Activated naive CD8-positive, alpha-beta T cell treated with anti-CD3 and anti-CD28 coated beads for 36 hours (primary cell): Measurements from ENCODE around the gene KLF1. TPM values are rescaled to one million over a fixed set of nuclear protein-coding genes. Genes with fewer than 3 reads are reported as not detected.
A peak's percentile ranks its signal among the peaks of the same experiment; 100 is the strongest.
"Not testable (repeated sequence)": the region's sequence is repeated elsewhere in the genome, so short reads cannot be mapped to it uniquely, and the experiment has no call there.

Experiments used
- DNase-seq: peaks from one replicate; pipeline ENCODE4 v3.0.0; 2021
- H3K27ac Mint-ChIP-seq: one replicate; pipeline ENCODE4 v1.8.0; 2022; ENCODE audit warnings: mild to moderate bottlenecking, moderate library complexity, mixed read lengths
- H3K27me3 Mint-ChIP-seq: one replicate; pipeline ENCODE4 v1.8.0; 2022; ENCODE audit warnings: mild to moderate bottlenecking, mixed read lengths
- H3K36me3 Mint-ChIP-seq: one replicate; pipeline ENCODE4 v1.8.0; 2021; ENCODE audit warnings: mild to moderate bottlenecking, mixed read lengths
- H3K4me1 Mint-ChIP-seq: one replicate; pipeline ENCODE4 v1.8.0; 2021; ENCODE audit warnings: mixed read lengths
- H3K4me3 Mint-ChIP-seq: one replicate; pipeline ENCODE4 v1.8.0; 2022; ENCODE audit warnings: mild to moderate bottlenecking, moderate library complexity, mixed read lengths
- H3K9me3 Mint-ChIP-seq: one replicate; pipeline ENCODE4 v1.8.0; 2022; ENCODE audit warnings: mixed read lengths
- total RNA-seq, 2 experiments: library from RNA; stranded (reverse); gene quantifications; one replicate each; pipeline ENCODE4 v1.2.3, GENCODE V29; 2021

Gene KLF1
- under 1 TPM; 0.34 to 0.39 TPM for total RNA-seq

DNA sequence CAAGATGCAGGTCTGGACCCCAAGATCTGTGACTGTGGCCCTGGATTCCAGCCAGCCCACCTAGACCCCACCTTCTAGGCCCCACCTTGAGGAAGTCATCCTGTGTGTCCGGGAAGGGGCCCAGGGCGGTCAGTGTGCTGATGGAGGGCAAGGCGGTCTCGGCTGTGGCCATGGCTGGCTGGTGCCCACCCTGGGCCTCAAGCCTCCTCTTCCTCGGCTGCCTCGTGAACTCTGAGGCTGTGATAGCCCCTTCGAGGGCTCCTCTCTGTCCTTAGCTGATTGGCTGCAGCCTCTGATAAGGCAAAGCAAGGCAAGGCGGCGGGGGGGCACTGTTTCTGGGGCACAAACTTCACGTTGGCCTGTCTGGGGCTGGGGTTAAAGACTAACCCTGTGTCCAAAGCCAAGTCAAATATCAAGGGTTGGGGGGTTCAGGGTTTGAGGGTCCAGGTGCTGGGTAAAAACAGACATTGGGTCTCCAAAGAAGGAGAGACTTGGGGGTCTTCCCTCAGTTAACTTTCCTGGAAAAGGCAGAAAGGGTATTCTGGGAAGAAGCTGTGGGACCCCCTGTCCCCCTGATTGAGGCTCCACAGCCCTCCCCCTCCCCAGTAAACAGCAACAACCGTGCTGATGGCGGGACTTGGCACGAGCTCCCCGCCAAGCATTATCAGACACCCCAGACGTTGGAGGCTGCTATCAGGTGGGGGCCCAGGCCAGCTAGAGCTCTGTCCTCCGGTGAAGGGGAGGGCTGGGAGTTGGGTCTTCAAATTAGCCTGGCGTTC is at the start of gene KLF1:
Gene KLF1, minus strand, starts transcription at position 233 of the 779 bp plus-strand sequence. Its CDS starts 61 bp downstream, at position 172.
- H3K27me3 Mint-ChIP-seq: no peaks in the 10 kb centered on the region
- H3K36me3 Mint-ChIP-seq: peaks cover 4% of the 10 kb centered on the region
- DNase-seq: no peak
- H3K27ac Mint-ChIP-seq: peak within 1 kb of the TSS; percentile 58
- peak within 1 kb of the TSS; percentile 64 for H3K4me3 Mint-ChIP-seq
- H3K9me3 Mint-ChIP-seq: peaks cover 4% of the 10 kb centered on the region
- peaks cover 27% of the 10 kb centered on the region for H3K4me1 Mint-ChIP-seq

DNA sequence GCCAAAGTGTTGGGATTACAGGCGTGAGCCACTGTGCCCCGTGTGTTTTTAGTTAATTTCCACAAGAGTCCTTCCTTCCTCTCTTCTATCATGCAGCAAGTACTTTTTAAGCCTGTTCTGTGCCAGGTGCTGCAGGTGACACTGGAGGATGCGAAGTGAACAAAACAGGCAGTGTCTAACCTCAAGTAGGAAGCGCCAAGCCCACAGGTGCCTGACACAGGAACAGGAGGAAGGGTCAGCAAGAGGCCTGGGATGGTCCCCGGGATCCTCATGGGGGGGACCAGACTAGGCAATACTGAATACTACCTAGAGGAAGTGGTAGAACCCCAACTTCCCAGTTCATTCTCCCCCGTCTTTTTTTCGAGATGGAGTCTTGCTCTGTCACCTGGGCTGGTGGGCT is 49.6 kb upstream of the KLF1 start:
- Mint-ChIP-seq H3K4me1 (peaks cover 46% of the 10 kb centered on the region), H3K36me3 (peaks cover 44% of the 10 kb centered on the region), H3K27me3 (no peaks in the 10 kb centered on the region), H3K4me3 (peak overlapping the region; percentile 23), H3K9me3 (no peaks in the 10 kb centered on the region), H3K27ac (peak overlapping the region; percentile 40)
- DNase-seq: no peak

DNA sequence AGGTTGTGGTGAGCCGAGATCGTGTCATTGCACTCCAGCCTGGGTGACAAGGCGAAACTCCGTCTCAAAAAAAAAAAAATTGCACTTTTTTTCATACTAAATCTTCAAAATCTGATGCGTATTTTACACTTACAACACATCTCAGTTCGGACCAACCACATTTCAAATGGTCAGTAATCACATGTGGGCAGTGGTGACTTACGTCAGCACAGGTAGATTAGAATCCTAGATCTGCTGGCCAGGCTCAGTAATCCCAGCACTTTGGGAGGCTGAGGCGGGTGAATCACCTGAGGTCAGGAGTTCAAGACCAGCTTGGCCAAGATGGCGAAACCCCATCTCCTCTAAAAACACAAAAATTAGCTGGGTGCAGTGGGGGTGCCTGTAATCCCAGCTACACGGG is 48.1 kb upstream of the KLF1 start:
- DNase-seq: no peak
- Mint-ChIP-seq H3K4me1 (peaks cover 40% of the 10 kb centered on the region), H3K4me3 (no peak overlapping the region), H3K36me3 (peaks cover 31% of the 10 kb centered on the region), H3K9me3 (no peaks in the 10 kb centered on the region), H3K27ac (no peak overlapping the region), H3K27me3 (no peaks in the 10 kb centered on the region)

DNA sequence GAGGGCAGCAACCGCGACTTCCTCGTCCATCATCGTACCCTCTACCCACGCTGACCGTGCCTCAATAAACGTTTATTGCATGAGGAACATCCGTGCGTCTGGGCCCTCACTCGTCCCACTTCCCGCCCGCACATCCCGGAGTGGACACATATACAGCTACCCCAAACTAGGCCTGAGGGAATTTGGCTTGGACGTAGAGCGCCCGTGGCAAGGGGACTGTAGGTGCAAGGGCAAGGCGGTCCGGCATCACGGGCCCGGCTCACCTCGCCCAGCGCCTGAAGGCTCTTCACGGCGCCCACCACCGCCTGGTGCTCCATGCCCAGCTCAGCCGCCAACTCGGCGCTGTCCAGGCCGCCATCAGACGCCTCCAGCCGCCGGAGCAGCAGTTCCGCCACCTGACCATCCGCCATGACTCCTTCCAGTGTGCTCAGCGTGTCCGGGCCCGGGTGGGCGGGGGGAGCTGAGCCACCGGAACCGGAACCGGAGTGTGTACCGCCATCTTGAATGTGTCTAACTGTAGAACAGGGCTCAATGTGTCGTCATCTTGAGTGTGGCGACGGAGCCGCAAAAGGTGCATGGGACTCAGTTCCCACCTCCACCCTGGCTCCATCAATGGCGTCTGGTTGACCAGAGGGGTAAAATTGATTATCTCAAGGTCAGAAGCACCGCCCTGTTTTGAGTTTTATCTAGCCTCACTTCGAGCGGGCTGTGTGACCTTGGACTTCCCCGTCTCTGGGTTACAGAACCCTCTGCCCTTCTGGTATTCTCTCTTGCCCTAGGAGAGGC is 46.5 kb upstream of the KLF1 start, which contains the start of gene FARSA:
Gene FARSA, minus strand, starts transcription at position 425 of the 786 bp plus-strand sequence. Its CDS starts 15 bp downstream, at position 410.
- Mint-ChIP-seq H3K9me3 (no peaks in the 10 kb centered on the region), H3K27ac (peak within 1 kb of the TSS; percentile 86), H3K4me3 (peak within 1 kb of the TSS; percentile 96), H3K27me3 (no peaks in the 10 kb centered on the region), H3K36me3 (peaks cover 21% of the 10 kb centered on the region), H3K4me1 (peaks cover 31% of the 10 kb centered on the region)
- peak; percentile 84 for DNase-seq

DNA sequence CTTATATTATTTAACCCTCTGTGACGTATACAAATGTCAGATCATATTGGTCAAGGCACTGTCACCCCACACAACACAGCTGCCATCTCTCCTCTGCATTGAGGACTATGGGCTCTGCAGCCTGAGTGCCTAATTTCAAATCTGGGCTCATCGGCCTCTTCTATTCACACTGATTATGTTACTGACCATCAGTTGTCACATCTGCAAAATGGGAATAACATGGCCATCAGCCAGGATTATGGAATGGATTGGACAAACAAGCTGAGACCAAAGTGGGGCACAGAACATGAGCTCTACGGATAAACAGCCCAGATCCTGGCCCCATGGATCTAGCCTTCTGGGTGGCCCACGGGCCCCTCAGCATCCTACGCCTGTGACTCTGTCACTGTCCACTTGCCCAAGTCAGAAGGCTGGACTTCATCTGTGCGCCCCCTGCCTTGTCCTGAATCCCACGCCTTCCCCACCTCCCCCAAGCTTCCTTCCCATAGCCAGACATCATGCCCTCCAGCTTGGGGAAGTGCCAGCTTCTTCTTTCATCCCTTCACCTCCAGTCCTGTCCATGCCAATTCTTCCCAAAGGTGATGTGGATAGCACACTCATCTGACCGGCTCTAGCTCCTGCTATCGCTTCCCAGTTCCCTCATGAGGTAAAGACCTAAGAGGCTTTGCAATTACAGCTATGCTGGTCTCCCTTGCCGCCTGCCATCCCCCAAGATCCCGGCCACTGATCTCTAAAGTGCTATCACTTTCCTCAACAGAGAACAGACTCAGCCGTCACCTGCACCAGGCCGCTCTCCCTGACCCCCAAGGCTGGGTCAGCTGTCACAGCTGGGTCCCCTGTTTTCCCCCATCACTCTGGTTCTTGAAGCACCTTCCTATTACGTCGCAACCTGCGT is 45.6 kb upstream of the KLF1 start:
- H3K4me1 Mint-ChIP-seq: peaks cover 28% of the 10 kb centered on the region
- H3K27me3 Mint-ChIP-seq: no peaks in the 10 kb centered on the region
- peaks cover 24% of the 10 kb centered on the region for H3K36me3 Mint-ChIP-seq
- H3K27ac Mint-ChIP-seq: peak overlapping the region; percentile 86
- H3K9me3 Mint-ChIP-seq: no peaks in the 10 kb centered on the region
- peak overlapping the region; percentile 96 for H3K4me3 Mint-ChIP-seq
- no peak for DNase-seq

DNA sequence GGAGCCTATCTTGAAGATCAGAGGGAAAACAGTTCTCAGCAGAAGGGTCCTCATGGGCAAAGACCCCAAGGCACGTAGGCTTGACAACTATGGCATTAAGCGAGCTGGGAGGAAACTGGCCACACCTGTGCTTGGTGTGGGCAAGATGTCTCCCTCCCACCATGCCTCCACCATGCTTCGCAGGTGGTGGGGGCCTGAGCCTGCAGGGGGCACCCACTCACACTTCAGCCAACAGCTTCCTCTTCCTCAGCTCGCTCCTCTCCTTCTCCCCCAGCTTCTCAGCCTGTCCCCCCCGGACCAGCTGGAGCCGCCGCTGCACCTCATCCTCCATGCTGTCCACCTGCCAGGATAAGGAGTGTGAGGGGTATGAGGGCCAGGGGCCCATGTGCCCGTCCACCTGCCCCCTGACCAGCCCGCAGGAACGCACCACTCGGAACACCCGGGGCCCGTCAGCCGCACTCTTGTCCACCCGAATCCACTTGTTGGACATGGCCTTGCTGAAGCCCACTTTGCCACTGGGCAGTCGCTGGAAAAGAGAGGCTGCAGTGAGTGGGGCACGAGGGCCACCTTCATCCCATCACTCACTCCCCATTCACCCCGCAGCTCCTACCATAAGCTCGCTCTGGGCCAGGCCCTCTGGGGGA is 43.1 kb upstream of the KLF1 start:
- no peak for DNase-seq

DNA sequence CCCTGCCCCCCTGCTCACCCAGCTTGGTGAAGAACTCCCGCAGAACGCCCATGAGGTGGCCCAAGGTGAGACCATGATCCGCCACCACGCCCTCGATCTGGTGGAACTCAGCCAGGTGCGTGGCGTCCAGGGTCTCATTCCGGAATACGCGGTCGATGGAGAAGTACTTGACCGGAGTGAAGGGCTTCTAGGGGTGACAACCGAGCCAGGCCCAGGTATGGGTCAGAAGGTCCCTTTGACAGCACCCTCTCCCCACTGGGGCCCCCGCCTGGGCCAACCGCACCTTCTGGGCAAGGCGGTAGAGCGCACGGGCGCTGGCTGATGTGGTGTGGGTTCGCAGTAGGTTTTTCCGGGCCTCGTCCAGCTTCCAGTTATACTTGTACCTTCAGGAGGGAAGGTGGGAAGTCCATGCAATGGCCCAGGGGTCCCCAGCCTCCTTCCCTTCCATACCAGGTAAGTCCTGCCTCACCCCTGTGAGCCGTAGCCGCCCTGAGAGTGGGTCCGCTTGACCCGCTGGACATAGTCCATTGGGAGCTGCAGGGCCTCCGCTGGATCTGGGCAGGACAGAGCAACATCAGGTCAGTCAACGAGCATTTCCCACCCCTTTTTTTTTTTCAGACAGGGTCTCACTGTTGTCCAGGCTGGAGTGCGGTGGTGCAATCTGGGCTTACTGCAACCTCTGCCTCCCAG is 37.8 kb upstream of the KLF1 start:
- peaks cover 44% of the 10 kb centered on the region for H3K36me3 Mint-ChIP-seq
- no peaks in the 10 kb centered on the region for H3K9me3 Mint-ChIP-seq
- no peak for DNase-seq
- no peaks in the 10 kb centered on the region for H3K27me3 Mint-ChIP-seq
- no peak overlapping the region for H3K27ac Mint-ChIP-seq
- no peak overlapping the region for H3K4me3 Mint-ChIP-seq
- peaks cover 3% of the 10 kb centered on the region for H3K4me1 Mint-ChIP-seq

More for the DNA sequence above, 43.1 kb upstream of the KLF1 start:
- Mint-ChIP-seq H3K9me3 (no peaks in the 10 kb centered on the region), H3K27me3 (no peaks in the 10 kb centered on the region), H3K27ac (peak overlapping the region; percentile 42), H3K36me3 (peaks cover 38% of the 10 kb centered on the region), H3K4me1 (peaks cover 18% of the 10 kb centered on the region), H3K4me3 (no peak overlapping the region)

DNA sequence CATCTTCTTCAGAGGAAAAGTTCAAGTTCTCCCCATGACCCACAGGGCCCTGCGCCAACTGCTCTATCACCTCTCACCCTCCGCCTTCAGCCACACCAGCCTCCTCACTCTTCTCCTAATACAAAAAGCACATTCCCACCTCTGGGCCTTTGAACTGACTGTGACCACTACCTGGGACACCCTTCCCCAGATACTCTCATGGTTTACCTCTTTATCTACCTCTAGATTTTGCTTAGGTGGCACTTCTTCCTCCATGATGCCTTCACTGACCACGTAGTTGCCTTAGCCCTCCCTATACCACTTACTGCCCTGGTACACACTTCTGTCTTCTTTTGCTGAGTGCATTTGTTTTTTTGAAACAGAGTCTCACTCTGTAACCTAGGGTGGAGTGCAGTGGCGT is 36.0 kb upstream of the KLF1 start:
- DNase-seq: no peak
- peaks cover 43% of the 10 kb centered on the region for H3K36me3 Mint-ChIP-seq
- no peak overlapping the region for H3K4me3 Mint-ChIP-seq
- peaks cover 13% of the 10 kb centered on the region for H3K4me1 Mint-ChIP-seq
- peaks cover 4% of the 10 kb centered on the region for H3K27me3 Mint-ChIP-seq
- H3K9me3 Mint-ChIP-seq: no peaks in the 10 kb centered on the region
- no peak overlapping the region for H3K27ac Mint-ChIP-seq

DNA sequence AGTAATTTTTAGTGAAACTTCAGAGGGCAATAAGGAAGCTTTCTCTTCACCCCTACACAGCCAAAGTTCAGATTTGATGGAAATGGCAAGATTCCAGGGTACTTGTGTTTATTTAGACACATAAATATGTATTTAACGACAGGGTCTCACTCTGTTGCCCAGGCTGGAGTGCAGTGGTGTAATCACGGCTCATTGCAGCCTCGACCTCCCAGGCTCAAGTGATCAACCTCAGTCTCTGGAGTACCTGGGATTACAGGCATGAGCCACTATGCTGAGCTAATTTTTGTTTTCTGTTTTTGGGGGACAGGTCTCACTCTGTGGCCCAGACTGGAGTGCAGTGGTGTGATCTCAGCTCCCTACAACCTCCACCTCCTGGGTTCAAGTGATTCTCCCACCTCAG is 34.0 kb upstream of the KLF1 start:
- peak overlapping the region; percentile 19 for H3K27ac Mint-ChIP-seq
- DNase-seq: no peak
- H3K4me3 Mint-ChIP-seq: no peak overlapping the region
- peaks cover 4% of the 10 kb centered on the region for H3K27me3 Mint-ChIP-seq
- no peaks in the 10 kb centered on the region for H3K9me3 Mint-ChIP-seq
- peaks cover 30% of the 10 kb centered on the region for H3K36me3 Mint-ChIP-seq
- peaks cover 13% of the 10 kb centered on the region for H3K4me1 Mint-ChIP-seq

DNA sequence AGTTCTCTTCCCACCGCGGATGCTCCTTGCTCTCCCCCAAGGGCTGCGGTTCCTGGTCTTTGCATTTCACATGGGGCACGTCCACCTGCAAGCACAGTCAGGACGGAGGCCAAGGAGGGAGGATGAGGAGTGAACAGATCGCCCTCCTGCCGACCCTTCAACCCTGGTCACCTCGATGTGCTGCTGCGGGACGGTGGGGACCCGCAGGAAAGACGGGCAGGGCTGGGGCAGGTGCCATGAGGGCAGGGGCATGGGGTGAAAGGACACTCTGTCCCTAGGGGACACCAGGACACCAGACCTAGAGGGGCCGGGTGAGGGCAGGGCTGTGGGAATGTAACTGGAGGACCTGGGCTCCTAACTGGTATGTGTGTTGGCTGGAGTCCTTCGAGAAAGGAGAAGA is 31.3 kb upstream of the KLF1 start:
- Mint-ChIP-seq H3K36me3 (peaks cover 20% of the 10 kb centered on the region), H3K27me3 (peaks cover 4% of the 10 kb centered on the region), H3K4me3 (no peak overlapping the region), H3K4me1 (peaks cover 29% of the 10 kb centered on the region), H3K9me3 (no peaks in the 10 kb centered on the region), H3K27ac (peak overlapping the region; percentile 86)
- no peak for DNase-seq

DNA sequence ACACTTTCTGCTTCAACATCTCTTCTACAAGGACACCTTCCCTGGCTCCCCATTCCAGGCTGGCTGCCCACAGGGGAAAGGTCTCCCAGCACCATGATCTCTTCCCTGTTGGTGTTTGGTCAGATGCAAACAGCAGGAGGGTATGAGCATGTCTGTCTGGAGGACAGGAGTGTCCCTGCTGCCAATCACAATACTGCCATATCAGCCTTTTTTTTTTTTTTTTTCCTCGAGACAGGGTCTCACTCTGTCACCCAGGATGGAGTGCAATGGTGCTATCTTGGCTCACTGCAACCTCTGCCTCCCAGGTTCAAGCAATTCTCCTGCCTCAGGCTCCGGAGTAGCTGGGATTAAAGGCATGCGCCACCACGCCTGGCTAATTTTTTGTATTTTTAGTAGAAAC is 28.9 kb upstream of the KLF1 start:
- H3K36me3 Mint-ChIP-seq: peaks cover 10% of the 10 kb centered on the region
- H3K27ac Mint-ChIP-seq: peak overlapping the region; percentile 67
- peaks cover 28% of the 10 kb centered on the region for H3K4me1 Mint-ChIP-seq
- H3K9me3 Mint-ChIP-seq, H3K4me3 Mint-ChIP-seq, DNase-seq, H3K27me3 Mint-ChIP-seq: not testable (repeated sequence)

DNA sequence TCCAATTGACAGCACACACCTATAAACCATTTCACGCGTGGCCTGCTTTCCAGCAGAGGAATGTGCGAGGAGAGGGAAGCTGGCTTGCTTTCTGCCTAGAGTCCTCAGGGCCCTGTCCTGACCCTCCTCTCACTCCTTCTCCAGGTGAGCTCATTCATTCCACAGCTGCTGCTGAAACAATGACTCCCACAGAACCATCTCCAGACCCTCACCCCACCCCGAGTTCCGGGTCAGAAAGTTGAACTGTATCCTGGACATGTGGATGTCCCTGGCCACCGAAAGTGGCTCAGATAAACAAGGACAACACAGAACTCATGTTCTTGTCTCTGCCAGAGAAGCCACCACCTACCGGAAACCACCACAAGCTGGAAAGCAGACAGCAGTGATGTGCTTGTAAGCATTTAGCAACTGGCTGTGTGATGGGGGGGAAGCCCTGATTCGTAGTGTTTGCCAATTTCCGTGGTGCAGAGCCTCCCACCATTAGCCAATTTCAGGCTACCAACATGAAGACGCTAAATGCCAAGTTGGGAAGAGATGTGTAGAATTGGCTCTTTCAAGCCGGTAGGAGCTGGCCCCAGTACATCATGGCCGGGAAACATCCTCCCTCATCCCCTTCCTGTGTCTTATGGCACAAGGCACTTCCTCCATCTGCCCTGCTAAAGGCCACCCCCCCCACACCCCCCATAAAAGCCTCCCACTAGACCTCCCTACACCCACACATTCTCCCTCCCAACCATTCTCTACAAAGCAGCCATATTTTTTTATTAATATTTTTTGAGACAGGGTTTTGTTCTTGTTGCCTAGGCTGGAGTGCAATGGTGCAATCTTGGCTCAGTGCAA is 27.1 kb upstream of the KLF1 start:
- peak overlapping the region; percentile 42 for H3K4me3 Mint-ChIP-seq
- H3K4me1 Mint-ChIP-seq: peaks cover 22% of the 10 kb centered on the region
- no peaks in the 10 kb centered on the region for H3K9me3 Mint-ChIP-seq
- H3K27ac Mint-ChIP-seq: peak overlapping the region; percentile 92
- peaks cover 2% of the 10 kb centered on the region for H3K27me3 Mint-ChIP-seq
- H3K36me3 Mint-ChIP-seq: peaks cover 3% of the 10 kb centered on the region
- DNase-seq: peak; percentile 46

DNA sequence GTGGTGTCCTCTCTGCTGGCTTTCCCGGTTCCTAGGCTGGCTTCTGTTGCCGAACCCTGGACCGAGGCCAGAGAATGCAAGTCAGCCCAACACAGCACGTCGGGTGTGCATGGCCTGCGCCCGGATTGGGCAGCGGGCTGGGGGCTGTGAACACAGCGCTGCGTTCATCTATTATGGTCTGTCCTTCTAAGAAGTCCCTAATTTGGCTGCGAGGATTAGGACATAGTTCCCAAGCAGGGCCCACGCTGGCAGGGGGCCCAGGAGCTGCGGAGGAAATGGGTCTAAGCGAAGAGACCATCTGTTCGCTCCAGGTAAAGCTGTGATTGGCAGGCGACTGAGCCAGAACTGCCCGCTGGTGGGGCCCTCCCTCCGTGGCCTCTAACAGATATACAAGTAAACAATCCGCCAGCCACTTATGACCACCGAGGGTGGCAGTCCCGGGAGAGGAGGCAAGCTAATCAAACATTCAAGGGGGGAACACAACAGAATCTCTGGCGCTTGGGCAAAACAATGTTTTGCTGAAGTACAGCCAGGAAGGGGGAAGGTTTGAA is 26.1 kb upstream of the KLF1 start:
- Mint-ChIP-seq H3K36me3 (no peaks in the 10 kb centered on the region), H3K9me3 (no peaks in the 10 kb centered on the region), H3K27ac (peak overlapping the region; percentile 92), H3K27me3 (no peaks in the 10 kb centered on the region), H3K4me1 (peaks cover 16% of the 10 kb centered on the region), H3K4me3 (no peak overlapping the region)
- no peak for DNase-seq
